Eye (tissue), 1 donor: ENCODE measurements around the gene EYA4.

Experiments
- DNase-seq: peaks from one replicate; pipeline ENCODE4 v3.0.0-alpha.2; 2015

The EYA4 gene

GRCh38 chr6:133243723-133244305 lies 2.7 kb downstream of the EYA4 start:
- DNase-seq: peak; percentile 56

GRCh38 chr6:133244519-133244918 lies 3.4 kb downstream of the EYA4 start:
- no peak for DNase-seq

GRCh38 chr6:133245007-133245406 lies 3.9 kb downstream of the EYA4 start:
- peak; percentile 8 for DNase-seq

GRCh38 chr6:133245422-133245903 lies 4.3 kb downstream of the EYA4 start:
- peak; percentile 12 for DNase-seq

DNA sequence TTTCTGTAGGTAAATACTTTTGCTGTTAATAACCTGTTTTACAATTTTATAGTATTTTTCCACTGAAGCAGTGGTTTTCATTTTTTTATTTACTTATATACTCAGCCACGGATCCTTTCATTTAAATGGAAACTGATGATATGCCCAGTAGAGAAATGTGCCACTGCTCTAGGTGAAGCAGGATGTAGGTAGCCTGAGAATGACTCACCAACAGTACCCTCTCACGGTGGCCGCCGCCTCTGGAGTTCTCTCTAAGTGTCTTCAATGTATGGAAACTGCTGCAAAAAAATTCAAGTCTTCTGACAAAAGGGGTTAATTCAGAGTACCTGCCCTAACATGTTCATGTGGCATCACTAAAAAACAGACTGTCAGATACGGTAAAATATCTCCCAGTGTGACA lies 6.4 kb downstream of the EYA4 start:
- DNase-seq: no peak

DNA sequence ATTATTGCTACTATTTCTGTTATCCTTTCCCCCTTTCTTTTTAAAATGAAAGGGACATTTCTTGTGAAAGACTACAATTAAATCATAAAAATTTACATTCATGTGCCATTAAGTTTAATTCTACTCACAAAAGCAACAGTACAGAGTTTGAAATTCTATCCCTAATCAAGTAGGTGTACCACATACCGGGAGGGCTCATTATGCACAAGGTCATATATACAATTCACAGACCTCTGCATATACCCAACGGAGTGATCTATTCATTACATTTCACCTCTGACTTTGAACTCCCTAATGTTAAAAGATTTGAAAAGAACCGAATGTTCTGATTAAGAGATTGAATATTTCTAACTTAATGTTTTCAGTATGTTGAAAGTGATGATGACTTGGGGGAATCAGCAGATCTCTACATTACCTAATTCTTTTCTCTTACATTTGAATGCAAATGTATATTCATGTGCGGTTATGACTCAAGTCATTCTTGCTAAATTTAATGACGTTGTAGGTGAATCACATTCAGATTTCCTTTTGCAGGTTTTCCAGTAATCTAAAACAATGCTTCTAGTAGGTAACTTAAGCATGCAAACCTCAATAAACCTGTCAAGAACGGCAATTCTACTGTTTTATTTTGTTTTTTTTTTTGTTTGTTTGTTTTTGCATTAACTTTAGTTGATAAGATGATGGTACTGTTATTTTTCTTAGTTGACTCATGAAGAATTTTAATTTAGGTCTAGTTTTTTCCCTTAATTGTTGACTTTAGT lies 7.3 kb downstream of the EYA4 start:
- no peak for DNase-seq

DNA sequence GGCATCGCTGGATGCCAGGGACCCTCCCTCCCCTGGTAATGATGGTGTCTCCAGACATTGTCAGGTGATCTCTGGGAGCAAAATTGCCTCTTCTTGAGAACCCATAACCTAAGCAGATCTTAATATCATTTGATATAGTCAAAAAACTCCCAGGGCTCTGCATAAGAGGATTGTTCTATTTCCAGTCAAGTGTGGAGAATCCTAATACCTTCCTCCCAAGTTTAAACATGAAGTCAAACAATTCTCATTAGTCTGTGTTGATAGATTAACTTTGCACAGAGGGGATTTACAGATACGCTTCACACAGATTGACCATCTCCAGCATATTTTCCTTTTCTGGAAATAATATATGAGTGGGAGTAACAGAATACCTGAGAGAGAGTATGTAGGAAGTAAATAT lies 10.5 kb downstream of the EYA4 start:
- no peak for DNase-seq

DNA sequence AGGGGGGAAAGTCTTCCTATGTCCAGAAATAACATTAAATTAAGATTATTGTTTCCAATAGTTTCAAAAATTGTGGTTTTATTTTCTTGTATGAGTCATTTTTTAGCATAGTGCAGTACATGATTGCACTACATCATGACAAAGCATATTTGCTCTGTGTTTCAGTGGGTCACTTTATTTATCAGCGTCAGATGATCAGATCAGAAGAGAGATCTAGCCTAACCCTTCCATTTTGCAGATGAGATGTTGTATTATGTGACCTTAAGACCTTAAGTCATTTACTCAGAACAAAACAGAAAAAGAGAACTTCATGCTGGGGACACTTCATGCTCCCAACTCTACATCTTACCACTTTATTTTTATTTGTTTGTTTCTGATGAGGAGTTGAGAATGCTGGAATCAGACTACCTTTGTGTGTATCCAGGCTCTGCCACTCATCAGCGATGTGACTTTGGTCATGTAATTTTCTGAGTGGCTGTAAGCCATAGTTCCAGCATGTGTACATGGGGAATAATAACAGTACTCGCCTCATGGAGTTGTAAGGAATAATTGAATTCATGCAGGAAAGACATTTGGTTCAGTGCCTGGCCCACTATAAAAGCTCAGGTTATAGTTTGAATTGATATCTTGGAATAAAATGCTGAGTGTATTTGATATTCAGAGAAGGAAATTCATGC lies 13.5 kb downstream of the EYA4 start:
- DNase-seq: no peak

- DNase-seq: no peak
Observed at GRCh38 chr6:133257545-133258105, 16.5 kb downstream of the EYA4 start.

- DNase-seq: no peak
Observed at GRCh38 chr6:133259561-133259960, 18.4 kb downstream of the EYA4 start.

GRCh38 chr6:133262804-133263203 lies 21.6 kb downstream of the EYA4 start:
- DNase-seq: no peak

GRCh38 chr6:133265066-133265465 lies 23.9 kb downstream of the EYA4 start:
- DNase-seq: no peak

DNA sequence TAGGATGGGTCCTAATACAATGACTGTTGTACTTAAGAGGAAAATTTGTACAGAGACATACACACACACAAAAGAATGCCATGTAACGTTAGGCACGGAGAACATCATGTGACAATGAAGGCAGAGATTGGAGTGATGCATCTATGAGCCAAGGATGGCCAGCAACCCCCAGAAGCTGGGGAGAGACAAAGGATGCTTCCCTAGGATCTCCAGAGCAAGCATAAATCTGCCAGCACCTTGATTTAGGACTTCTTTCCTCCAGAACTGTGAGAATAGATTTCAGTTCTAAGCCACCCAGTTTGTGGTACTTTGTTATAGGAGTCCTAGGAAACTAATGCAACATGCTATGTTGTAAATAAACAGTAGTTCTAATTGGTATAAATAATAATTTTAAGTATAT lies 25.0 kb downstream of the EYA4 start:
- DNase-seq: no peak

DNA sequence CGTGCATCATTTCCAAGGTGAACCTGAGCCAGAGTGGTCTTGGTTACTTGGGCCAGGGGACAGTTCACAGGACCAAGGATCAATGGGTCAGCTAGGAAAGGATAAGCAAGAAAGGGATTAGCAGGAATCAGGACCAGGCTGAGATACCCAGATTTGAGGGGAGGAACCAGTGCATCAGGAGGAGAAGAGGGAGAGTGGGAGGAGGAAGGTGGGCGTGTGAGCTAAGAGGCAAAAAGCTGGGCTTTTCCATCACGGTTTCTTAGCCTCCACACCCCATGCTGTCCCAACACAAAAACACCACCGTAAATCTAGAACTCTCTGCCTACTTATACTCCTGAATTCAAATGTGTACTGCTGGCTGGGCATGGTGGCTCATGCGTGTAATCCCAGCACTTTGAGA lies 27.5 kb downstream of the EYA4 start:
- DNase-seq: no peak

DNA sequence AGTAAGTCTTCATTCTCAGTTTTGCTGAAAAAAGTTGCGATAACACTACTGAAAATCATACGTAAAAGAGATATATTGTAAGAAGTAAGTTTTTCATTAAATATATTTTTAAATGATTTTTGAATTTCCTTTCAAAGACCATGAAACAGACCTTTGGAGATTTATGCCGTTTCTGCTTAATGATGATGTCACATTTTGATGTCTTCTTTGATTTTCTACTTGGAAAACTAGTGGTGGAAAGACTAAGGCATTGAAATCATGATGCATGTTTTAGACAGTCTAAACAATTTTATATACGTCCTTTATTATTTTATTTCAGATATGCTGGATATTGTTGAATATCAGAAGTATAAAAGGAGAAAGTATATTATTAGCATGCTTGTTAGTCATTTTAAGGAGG lies 33.7 kb downstream of the EYA4 start:
- DNase-seq: no peak

DNA sequence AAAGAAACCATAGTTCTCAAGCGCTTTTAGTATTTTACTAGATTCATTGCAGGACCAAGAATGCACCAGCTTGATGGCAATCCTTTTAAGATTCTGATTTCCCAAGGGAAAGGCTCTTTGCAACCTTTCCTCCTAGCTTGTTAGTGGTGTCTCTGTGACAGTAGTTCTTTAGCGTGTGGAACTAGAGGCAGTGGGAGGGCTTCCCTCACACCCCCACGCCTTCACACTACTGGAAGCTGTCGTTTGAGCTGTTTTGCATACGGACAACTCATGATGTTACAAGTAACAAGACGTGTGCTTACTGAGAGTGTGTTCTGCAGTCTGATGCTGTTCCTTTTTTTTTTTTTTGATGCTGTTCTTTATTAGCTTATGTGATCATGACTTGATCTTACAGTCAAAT lies 34.1 kb downstream of the EYA4 start:
- peak; percentile 18 for DNase-seq

DNA sequence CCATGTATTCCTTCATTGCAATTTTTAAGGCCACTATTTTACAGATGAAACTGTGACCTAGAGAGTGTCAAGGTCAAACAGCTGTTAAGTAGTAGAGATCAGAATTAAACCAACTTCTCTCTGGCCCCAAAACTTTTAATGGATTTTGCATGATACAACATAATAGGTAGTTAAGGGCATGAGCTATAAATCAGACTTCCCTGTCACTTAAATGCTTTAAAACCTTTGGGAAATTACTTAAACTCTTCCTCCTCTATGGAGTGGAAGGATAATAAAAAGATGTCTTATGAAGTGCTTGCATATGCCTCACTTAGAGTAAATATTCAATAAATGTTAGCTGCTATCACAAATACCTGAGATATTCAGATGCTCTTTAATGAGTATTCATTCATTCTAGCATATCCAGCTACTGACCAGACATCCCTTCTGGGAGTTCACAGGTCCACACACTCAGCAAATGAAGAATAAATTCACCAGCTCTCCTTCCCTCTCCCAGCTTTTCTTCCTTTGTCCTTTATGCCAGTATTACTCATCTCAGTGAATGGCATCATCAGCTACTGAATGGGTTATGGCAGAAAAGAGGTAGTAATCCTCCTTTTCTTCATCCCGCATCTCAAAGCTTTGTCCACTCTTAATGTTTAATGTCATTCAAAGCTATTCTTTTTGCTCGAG lies 36.2 kb downstream of the EYA4 start:
- DNase-seq: no peak

GRCh38 chr6:133277900-133278545 lies 36.9 kb downstream of the EYA4 start:
- DNase-seq: no peak

- DNase-seq: peak; percentile 36
Observed at GRCh38 chr6:133286765-133287164, 45.6 kb downstream of the EYA4 start.

GRCh38 chr6:133288662-133289061 lies 47.5 kb downstream of the EYA4 start:
- no peak for DNase-seq

DNA sequence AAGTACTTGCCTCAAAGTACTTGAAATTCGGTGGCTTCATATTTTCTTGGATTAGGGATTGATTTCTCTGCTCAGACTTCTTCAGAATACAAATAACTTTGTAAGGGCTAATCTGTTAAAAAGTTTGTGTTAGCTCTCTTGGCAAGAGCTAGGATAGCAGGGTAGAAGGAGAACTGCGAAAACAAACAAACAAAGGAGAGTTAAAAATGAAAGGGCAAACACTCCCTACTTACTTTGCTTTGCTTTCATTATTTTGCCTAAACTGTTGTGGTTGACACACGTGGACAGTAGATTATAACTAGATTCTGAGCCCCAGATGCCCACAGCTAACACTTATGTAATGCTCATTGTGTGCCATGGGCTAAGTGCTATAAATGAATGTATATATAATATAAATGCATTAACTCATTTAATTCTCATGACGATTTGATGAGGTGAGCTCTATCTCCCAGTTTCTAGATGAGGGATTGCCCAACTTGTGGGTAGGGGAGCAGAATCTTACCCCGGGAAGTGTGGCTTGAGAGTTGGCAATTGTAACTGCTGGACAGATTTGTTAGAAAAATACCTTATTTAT lies 48.7 kb downstream of the EYA4 start:
- no peak for DNase-seq

GRCh38 chr6:133290930-133291329 lies 49.8 kb downstream of the EYA4 start:
- no peak for DNase-seq
